ENCODE measurements around the gene ZBTB11.

DNA sequence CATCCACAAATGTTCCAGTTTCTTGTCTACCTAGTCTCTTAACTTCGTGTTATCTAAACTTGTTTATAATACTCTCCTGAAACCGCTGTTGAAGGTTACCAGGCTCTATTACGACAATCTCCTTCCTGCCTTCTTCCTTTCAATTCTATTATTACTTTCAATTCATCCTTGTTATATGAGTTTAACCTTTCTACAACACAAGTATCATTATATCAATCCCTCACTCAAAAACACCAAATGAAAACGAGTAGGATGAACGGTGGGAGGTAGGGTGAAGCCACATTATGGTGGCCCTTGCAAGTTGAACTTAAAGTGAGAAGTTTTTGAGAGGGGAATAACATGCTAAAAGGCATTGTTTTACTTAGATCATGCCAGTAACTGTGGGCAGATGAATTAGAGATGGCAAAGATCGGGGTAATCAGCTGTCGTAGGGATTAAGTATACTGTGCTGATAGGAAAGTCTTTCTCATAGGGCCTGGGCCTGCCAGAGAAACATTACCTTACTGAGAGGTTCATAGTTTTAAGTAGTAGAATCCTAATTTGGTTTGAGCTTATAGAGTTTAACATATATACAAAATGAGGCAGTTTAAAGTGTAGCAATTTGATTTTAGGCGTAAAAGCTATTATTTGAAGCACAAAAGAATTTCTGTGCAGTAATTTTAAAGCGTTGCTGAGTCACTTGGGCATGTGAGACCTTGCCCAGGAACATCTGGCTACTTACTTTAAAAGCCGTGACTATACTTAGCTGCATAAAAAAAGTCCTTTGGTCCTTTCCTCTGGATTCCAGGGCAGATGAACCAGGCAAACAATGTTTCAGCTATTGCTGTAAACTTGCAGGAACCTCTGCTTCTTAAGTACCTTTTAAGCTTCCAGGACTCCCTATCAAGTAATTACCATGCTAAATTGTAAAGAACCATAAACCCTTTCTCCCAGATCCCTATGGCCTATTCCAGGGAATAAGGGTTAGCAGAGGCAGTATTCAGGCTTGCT, 44.2 kb upstream of the ZBTB11 start:
- TF ChIP-seq, protein P1, sequence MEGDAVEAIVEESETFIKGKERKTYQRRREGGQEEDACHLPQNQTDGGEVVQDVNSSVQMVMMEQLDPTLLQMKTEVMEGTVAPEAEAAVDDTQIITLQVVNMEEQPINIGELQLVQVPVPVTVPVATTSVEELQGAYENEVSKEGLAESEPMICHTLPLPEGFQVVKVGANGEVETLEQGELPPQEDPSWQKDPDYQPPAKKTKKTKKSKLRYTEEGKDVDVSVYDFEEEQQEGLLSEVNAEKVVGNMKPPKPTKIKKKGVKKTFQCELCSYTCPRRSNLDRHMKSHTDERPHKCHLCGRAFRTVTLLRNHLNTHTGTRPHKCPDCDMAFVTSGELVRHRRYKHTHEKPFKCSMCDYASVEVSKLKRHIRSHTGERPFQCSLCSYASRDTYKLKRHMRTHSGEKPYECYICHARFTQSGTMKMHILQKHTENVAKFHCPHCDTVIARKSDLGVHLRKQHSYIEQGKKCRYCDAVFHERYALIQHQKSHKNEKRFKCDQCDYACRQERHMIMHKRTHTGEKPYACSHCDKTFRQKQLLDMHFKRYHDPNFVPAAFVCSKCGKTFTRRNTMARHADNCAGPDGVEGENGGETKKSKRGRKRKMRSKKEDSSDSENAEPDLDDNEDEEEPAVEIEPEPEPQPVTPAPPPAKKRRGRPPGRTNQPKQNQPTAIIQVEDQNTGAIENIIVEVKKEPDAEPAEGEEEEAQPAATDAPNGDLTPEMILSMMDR (IDR thresholded peaks at IDR 0.05 in 2 of 3, conservative IDR thresholded peaks at IDR 0.05 in 1 of 3; ENCODE audit: borderline replicate concordance in 1 of 3, insufficient read depth in 1 of 3, low read depth in 2 of 3, low read length in 2 of 3), result no peak
- TF ChIP-seq POLR2AphosphoS5 (IDR thresholded peaks at IDR 0.05; ENCODE audit: low read depth, low read length) (no peak), JUND (IDR thresholded peaks at IDR 0.05) (no peak), POLR2A (IDR thresholded peaks at IDR 0.05; ENCODE audit: borderline replicate concordance, extremely low read depth, insufficient read depth, insufficient read length) (no peak), EGR1 (IDR thresholded peaks at IDR 0.05; ENCODE audit: low read depth) (no peak), FOSL1 (IDR thresholded peaks at IDR 0.05; ENCODE audit: low read depth) (no peak), YY1 (IDR thresholded peaks at IDR 0.05; ENCODE audit: extremely low read depth, insufficient replicate concordance, low read depth, low read length) (no peak)
- TF ChIP-seq, protein P2, sequence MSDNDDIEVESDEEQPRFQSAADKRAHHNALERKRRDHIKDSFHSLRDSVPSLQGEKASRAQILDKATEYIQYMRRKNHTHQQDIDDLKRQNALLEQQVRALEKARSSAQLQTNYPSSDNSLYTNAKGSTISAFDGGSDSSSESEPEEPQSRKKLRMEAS (IDR thresholded peaks at IDR 0.05), result no peak
